SK-MEL-5 (cell line): ENCODE measurements around the gene TMEM60. TPM values are rescaled to one million over a fixed set of nuclear protein-coding genes. Genes with fewer than 3 reads are reported as not detected.

Experiments
- DNase-seq: peaks from one replicate; pipeline ENCODE4 v3.0.0-alpha.2; 2016; ENCODE audit warnings: low read depth, low spot score
- in situ Hi-C: cut with HindIII; loops from 2 replicates; pipeline ENCODE4 v1.10.0; 2016; ENCODE audit warnings: low sequenced_read_pairs, high pct_unique_total_duplicates, low pct_unique_long_range_greater_than_20kb
- total RNA-seq: library from RNA; depleted of rRNA; stranded (reverse); fragments of >200 nt; shearing (Covaris generic); gene quantifications from 2 replicates; pipeline ENCODE4 v1.2.3, GENCODE V29; 2014

TMEM60 gene
- total RNA-seq, 1 experiment from 2014 or later: 62.5 TPM

DNA sequence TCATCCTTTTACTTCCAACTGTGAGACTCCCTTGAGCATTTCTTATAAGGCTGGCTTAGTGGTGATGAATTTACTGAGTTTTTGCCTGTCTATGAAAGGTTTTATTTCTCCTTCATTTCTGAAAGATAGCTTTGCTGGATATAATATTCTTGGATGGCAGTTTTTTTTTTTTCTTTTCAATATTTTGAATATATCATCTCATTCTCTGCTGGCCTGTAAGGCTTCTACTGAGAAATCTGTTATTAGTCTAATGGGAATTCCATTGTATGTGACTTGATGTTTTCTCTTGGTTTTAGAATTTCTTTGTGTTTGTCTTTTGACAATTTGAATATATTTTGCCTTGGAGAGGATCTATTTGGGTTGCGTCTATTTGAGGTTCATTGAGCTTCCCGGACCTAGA, 22.7 kb upstream of the TMEM60 start:
- in situ Hi-C loops: no loop called here
- DNase-seq: no peak

DNA sequence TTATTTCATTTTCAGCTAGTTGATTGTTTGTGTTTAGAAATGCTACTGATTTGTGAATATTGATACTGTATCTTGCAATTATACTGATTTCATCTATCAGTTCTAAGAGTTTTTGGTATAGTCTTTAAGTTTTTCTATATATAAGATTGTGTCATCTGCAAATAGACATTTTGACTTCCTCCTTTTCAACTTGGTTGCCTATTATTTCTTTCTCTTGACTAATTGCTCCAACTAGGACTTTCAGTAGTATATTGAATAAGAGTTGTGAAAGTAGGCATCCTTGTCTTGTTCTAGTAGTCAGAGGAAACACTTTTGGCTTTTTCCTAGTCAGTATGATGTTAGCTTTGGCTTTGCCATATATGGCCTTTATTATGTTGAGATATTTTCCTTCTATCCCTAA, 20.8 kb upstream of the TMEM60 start:
- in situ Hi-C loops: no loop called here
- DNase-seq: no peak

DNA sequence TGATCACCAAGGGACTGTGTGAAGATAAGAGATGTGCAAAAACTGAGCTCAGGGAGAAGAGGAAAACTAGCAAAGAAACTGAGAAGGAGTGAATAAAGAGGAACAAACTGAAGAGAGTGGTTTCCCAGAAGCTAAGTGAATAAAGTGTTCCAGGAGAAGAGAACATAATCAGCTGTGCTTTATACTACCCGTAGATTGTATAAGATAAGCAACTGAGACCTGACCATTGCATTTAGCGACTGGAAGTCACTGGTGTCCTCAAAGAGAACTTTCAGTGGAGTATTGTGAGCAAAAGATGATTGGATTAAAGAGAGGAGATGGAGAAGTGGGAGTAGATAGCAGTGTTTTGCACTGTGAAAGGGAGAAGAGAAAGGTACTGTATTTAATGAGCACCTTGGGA, 14.9 kb upstream of the TMEM60 start:
- DNase-seq: no peak

DNA sequence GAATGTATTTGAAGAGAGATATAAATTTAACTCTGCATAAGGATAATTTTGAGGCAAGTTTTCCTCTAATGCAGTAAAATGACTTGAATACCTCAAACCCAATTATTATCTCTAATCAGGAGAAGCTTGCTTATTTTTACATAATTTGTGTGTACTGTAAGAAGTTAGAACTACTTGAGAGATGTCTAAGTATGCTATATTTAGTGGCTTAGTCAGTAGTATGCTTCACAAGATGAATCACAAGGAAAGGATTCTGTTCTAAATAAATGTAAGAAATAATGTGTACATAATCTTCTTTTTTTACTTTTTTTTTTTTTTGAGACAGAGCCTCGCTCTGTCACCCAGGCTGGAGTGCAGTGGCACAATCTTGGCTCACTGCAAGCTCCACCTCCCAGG, 14.1 kb upstream of the TMEM60 start:
- in situ Hi-C loops: no loop called here
- DNase-seq: no peak

More for the DNA sequence above, 14.9 kb upstream of the TMEM60 start:
- in situ Hi-C loops: no loop called here

DNA sequence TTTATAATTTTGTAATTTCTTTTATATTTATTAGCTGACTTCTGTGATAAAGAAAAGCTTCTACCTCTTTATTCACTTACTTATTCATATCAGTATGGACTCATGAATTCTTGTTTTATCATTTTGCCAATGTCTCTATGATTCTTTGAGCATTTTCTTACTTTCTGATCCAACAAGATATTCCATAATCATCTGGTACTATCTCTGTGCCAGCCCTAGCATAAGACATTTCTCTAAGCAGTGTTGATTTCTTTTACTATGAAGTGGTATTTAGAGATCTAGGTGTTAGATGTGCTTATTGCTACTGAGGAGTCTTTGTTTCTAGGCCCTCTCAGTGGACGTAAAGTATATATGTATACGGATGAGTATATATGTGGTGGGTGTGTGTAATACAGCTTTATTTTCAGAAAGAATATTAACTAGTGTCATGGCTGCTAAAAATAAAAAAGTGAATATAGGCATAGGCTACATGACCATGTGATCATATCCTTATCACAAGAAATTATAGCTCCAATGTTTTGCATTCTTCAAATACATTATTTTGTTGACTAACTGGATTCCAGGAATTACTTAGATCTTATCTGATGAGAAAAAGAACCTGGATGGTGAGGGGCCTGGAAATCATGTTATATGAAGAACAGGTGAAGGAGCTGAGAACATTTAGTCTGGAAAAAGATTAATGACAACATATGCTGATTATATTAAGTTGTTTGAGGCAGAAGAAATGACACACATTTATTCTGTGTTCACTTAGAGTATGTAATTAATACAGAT, 13.5 kb upstream of the TMEM60 start:
- in situ Hi-C loops: no loop called here
- DNase-seq: no peak

GRCh38 chr7:77808517-77808916, 10.3 kb upstream of the TMEM60 start:
- no peak for DNase-seq
- in situ Hi-C loops: no loop called here

GRCh38 chr7:77806425-77806824, 8.2 kb upstream of the TMEM60 start:
- in situ Hi-C loops: no loop called here
- no peak for DNase-seq

- DNase-seq: no peak
- in situ Hi-C loops: no loop called here
Measured at GRCh38 chr7:77802557-77803405, 4.5 kb upstream of the TMEM60 start.

DNA sequence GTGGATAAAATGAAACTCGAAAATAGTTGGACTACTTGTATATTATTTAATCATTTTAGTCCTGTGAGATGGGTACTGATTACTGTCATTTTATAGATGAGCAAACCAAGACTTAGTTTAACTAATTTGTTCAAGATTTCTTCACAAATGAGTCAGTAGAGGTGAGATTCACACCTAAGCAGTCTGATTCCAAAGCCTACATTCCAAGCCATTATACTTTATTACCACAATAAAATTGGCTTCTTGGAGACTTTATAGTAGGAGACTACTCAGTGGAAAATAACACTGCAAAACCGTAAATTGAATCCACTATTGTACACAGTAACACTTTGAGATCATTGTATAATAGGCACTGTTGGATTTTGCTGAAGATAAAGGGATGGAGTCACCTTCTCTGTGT, 2.5 kb upstream of the TMEM60 start:
- in situ Hi-C loops: no loop called here
- DNase-seq: no peak

GRCh38 chr7:77800158-77800557, 1.9 kb upstream of the TMEM60 start:
- in situ Hi-C loops: no loop called here

DNA sequence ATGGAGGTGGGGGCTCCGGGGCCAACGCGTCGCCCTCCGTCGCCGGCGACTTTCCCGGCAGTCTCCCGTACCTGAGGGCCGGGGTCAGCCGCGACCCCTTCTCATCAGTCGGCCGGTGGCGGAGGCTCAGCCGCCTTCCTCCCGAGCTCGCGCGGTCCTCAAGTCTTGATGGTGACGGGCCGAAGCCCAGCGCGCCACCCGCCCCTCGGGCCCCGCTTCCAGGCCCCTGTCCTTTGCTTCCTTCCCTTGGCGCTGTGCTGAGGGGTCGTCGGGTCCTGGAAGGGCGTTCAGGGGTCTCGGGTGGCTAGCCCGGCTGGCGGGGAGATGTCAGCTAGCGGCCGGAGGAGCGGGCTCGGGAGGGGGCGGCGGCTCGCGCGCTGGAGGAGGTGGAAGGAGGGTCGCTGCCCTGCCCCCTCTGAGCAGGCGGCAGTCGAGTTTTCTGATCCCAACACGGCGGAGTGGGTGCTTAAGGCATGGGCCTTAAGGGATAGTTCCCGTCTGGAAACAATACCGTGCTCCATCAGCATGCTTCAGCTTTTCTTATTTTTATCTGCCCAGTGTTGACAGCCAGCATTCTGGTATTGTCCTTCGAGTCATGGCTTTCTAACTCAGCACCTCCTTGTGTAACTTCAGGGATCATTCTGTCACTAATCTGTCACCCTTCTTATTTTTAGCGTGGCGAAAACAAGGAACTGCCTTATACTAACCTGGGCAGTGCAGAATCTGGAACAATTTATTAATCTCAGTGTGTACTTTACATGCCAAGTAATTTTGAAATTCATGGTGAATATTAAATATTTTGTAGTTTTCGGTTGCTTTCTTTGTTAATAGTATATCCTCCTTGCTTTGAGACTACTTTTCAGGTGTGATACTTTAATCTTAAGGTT, 1.1 kb upstream of the TMEM60 start:
- in situ Hi-C loops: no loop called here

More at GRCh38 chr7:77800158-77800557, 1.9 kb upstream of the TMEM60 start:
- no peak for DNase-seq

DNA sequence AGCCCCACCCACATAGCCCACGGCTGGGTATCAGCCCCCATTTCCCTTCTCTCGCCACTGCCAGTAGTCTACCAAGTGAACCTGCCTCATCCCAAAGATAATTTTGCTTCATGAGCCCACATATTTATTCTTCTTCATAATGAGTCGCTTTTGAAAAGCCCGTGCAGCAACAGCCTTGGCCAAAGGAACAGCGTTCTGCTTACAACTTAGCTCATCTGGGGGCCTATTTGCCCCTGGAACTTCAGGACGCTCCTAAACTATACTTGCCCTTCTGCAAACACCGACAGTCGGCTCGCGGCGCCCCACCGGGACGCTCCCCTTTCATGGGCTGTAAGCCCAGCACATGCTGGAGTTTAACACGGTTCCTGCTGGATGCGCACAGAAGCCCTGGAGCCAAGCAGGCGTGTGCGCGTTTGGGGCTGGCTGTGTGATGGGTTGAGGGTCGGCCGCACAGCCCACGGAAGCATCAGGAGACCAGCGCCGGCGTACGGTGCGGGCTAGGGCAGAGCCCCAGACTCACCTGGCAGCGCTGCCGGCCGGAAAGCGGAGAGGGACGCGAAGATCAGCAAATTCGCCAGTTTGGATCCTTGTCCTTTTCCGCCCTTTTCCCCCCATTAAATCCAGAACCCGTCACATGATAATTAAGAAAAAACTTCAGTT, 370 bp downstream of the TMEM60 start:
- in situ Hi-C loops: no loop called here
- peak; percentile 10 for DNase-seq

More for the DNA sequence above, 1.1 kb upstream of the TMEM60 start:
- peak; percentile 43 for DNase-seq

DNA sequence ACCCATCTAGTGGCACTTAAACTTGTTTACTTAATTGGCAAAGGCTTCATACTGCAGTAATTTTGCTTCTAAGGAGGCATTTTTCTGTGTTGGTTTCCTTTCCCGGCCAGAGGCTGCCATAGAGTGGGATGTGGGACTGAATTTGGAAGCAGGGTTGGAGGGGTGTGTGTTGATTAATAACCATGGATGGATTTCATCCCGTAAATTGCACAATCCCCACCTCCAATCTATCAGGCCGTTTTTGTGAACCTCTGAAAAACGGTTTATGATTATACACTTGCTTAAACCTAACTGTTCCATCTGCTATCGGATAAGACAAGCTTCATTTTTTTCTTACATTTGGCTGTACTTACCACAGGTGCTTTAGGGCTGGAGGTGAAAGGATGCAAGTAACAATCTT, 1.3 kb downstream of the TMEM60 start:
- no peak for DNase-seq
- in situ Hi-C loops: no loop called here

GRCh38 chr7:77796109-77796508, 2.1 kb downstream of the TMEM60 start:
- in situ Hi-C loops: no loop called here
- DNase-seq: no peak

GRCh38 chr7:77794000-77794399, 4.2 kb downstream of the TMEM60 start:
- in situ Hi-C loops: no loop called here

DNA sequence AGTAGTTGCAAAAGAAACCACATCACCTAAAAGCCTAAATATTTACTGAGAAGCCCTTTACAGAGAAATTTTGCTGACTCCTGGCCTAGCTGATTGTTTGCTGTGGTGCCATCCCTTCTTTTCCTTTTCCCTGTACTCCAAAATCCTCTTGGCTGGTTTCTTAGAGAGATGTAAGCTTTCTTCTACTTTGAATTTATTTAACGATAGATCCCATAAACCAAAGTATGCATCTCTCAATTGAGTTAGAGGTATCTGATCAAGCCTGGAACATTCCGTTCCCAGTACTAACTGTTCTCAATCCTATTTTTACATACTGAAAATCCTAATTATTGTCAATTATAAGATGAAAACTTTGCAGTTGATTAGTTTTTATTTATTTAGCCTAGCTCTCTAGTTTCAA, 6.3 kb downstream of the TMEM60 start:
- DNase-seq: no peak
- in situ Hi-C loops: no loop called here

More at GRCh38 chr7:77794000-77794399, 4.2 kb downstream of the TMEM60 start:
- no peak for DNase-seq

DNA sequence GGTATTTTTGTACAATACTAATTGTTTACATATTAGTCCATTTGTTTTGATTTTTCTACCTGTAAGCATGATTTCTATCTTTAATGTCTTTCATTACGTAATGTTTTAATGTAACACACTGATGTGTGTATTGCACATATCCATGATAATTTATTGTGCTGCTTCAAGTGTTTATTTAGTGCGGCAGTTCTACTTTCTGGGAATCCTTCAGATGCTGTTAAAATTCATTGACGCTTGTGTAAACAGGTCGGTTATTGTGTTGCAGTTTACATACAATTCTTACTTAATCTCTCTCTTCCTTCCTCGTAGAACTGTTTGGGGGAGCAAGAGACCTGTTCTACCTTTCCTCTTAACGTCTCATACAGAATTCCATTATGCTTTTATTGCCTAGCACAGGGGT, 6.9 kb downstream of the TMEM60 start:
- in situ Hi-C loops: no loop called here
- DNase-seq: no peak
